GM12801 (cell line): ENCODE results near the gene CELF4.

ENCODE experiments used
- TF ChIP-seq, protein P1 (sequence below): IDR thresholded peaks from one replicate; pipeline ENCODE4 v1.5.1; 2011; ENCODE audit warnings: control low read depth; ENCODE audit not compliant: insufficient read length; ENCODE audit errors: extremely low read depth

The CELF4 gene

DNA sequence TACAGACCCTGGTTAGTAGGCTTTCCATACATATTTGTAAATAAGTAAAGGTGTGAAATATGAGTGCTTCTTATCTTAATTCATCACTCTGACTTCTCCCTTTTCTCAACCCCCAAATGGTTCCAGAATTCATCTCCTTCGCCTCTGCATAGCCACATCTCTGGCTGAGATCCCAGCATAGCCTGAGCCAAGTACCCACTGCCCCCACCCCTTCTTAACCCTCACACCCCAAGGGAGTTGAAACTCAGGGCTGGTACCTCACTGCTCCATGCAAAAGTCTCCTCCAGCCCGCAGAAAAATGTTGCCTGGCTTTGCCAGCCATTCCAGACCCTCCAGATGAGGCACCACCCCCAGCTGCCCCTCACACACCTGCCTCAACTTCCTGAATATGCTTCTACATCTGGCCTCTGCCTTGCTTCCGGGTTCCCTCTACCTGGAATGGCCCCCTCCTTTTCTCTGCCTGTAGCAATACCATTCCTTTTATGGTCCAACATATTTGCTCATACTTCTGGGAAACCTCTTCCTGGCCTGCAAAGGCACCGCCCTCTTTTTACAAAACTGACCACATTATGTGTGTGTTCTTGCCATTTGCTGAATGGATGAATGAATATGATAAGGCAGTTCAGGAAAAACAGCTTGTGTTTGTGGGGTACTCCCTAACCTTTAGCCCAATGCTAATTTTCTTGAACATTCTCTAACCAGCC lies 112.8 kb downstream of the CELF4 start:
- TF ChIP-seq, protein P1, sequence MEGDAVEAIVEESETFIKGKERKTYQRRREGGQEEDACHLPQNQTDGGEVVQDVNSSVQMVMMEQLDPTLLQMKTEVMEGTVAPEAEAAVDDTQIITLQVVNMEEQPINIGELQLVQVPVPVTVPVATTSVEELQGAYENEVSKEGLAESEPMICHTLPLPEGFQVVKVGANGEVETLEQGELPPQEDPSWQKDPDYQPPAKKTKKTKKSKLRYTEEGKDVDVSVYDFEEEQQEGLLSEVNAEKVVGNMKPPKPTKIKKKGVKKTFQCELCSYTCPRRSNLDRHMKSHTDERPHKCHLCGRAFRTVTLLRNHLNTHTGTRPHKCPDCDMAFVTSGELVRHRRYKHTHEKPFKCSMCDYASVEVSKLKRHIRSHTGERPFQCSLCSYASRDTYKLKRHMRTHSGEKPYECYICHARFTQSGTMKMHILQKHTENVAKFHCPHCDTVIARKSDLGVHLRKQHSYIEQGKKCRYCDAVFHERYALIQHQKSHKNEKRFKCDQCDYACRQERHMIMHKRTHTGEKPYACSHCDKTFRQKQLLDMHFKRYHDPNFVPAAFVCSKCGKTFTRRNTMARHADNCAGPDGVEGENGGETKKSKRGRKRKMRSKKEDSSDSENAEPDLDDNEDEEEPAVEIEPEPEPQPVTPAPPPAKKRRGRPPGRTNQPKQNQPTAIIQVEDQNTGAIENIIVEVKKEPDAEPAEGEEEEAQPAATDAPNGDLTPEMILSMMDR: no peak

GRCh38 chr18:37452015-37452414 lies 113.6 kb downstream of the CELF4 start:
- TF ChIP-seq, protein P1: no peak

DNA sequence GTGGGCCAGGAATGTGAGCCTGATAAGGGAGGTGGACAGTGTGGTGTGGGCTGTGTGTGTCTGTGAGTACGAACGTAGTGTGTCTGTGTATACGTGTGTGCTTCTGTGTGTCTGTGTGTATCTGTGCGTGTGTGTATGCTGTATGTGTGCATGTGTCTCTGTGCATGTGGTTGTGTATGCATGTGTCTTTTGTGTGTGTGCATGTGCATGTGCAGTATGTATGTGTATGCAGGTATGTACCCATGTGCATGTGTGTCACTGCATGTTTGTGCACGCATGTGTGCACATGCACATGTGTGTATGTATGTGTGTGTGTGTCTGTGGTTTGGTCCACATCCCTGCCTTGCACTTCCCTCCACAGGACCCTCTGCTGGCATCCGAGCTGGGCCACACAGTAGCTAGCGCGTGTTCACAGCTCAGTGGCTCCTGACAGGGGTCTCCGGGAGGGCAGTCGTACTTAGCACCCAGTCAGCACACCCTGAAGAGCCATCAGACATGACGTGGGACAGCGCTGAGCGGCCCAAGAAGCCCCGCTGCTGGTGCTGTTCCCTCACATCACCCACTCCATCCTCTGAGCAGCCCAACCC lies 114.3 kb downstream of the CELF4 start:
- TF ChIP-seq, protein P1: no peak

- TF ChIP-seq, protein P1: no peak
Observed at GRCh38 chr18:37450434-37451132, 115.0 kb downstream of the CELF4 start.

DNA sequence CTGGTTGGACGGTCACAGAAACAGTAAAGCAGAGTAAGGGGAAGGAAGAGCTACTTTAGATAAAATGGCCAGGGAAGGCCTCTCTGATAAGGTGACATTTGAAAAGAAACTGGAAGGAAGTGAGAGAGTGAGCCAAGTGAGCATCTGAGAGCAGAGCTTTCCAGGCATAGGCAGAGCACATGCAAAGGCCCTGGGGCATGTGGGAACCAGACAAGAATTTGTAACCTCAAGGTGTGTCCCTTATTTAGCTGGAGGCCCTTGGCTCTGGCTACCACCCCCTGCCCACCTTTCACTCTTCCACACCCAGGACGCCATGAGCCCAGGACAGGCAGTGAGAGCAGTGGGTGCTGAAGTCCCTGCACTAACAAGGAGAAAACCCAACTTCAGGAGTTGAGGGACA lies 116.0 kb downstream of the CELF4 start:
- TF ChIP-seq, protein P1: no peak

GRCh38 chr18:37448946-37449345 lies 116.7 kb downstream of the CELF4 start:
- TF ChIP-seq, protein P1: no peak
